ENCODE measurements around the gene HNRNPA1. TPM values are rescaled to one million over a fixed set of nuclear protein-coding genes. Genes with fewer than 3 reads are reported as not detected.
A peak's percentile ranks its signal among the peaks of the same experiment; 100 is the strongest.

The HNRNPA1 gene
- total and polyA plus RNA-seq, 11 donors = 129 to 735 (median 396) TPM

- ATAC-seq (no peak), DNase-seq (no peak)
- no peak overlapping the region for H3K4me3 ChIP-seq
- peaks cover 0 to 83% (median 54%) of the 10 kb centered on the region in 9 donors for H3K36me3 ChIP-seq
- no peak overlapping the region for H3K27ac ChIP-seq
- peaks cover 0 to 10% (median 0%) of the 10 kb centered on the region in 12 donors for H3K4me1 ChIP-seq
- intact Hi-C loops (cut with DNase I) = no loop called here
- H3K9me3 ChIP-seq = no peaks in the 10 kb centered on the region
- H3K27me3 ChIP-seq = no peaks in the 10 kb centered on the region
- TF ChIP-seq CTCF (IDR thresholded peaks at IDR 0.05) = no peak
- TF ChIP-seq POLR2A (IDR thresholded peaks at IDR 0.05) = no peak
These were observed 40.9 kb upstream of the HNRNPA1 start for GRCh38 chr12:54239620-54240019.

- intact Hi-C loops (cut with DNase I) = no loop called here
- no peak for ATAC-seq
- DNase-seq = no peak
- Histone ChIP-seq H3K27ac (peak overlapping the region in 1 of 12 donors; percentile 23), H3K9me3 (no peaks in the 10 kb centered on the region), H3K4me3 (no peak overlapping the region), H3K4me1 (peaks cover 0 to 10% (median 0%) of the 10 kb centered on the region in 12 donors), H3K27me3 (no peaks in the 10 kb centered on the region), H3K36me3 (peaks cover 0 to 88% (median 59%) of the 10 kb centered on the region in 9 donors)
- TF ChIP-seq CTCF (IDR thresholded peaks at IDR 0.05) (no peak), POLR2A (IDR thresholded peaks at IDR 0.05) (no peak)
- WGBS, 4 donors = 80 to 86% (median 83%) methylated on average over 2 of the region's 2 CpGs
These were observed 40.4 kb upstream of the HNRNPA1 start for GRCh38 chr12:54240129-54240528.

GRCh38 chr12:54240971-54241588 is 39.4 kb upstream of the HNRNPA1 start:
- no peaks in the 10 kb centered on the region for H3K9me3 ChIP-seq
- H3K4me1 ChIP-seq = peaks cover 0 to 10% (median 0%) of the 10 kb centered on the region in 12 donors
- intact Hi-C loops (cut with DNase I) = no loop called here
- ATAC-seq (no peak), DNase-seq (no peak)
- peaks cover 0 to 92% (median 69%) of the 10 kb centered on the region in 9 donors for H3K36me3 ChIP-seq
- H3K27me3 ChIP-seq = no peaks in the 10 kb centered on the region
- no peak for TF ChIP-seq CTCF (IDR thresholded peaks at IDR 0.05)
- TF ChIP-seq POLR2A (IDR thresholded peaks at IDR 0.05) = no peak
- 91 to 96% (median 94%) methylated on average over 2 of the region's 2 CpGs for WGBS, 4 donors
- H3K4me3 ChIP-seq = no peak overlapping the region
- no peak overlapping the region for H3K27ac ChIP-seq

GRCh38 chr12:54246011-54246641 is 34.4 kb upstream of the HNRNPA1 start:
- Histone ChIP-seq H3K27me3 (no peaks in the 10 kb centered on the region), H3K4me3 (no peak overlapping the region), H3K36me3 (peaks cover 0 to 88% (median 77%) of the 10 kb centered on the region in 9 donors), H3K27ac (peak overlapping the region; percentile 3 to 83 (median 74)), H3K4me1 (peaks cover 0 to 24% (median 9%) of the 10 kb centered on the region in 12 donors), H3K9me3 (no peaks in the 10 kb centered on the region)
- DNase-seq (no peak), ATAC-seq (peak in 3 of 4 donors; percentile 38 to 63 (median 63))
- intact Hi-C loops (cut with DNase I) = loop anchor here in 1 of 10 donors (5.0 kb wide), 1 partner anchor 81 kb away; the partner anchor contains the start of gene COPZ1
- TF ChIP-seq CTCF (IDR thresholded peaks at IDR 0.05) (no peak), POLR2A (IDR thresholded peaks at IDR 0.05) (no peak)
- 59 to 66% (median 63%) methylated on average over 6 of the region's 6 CpGs for WGBS, 4 donors
